Left ventricle myocardium inferior (tissue), 1 donor: ENCODE results near the gene SH3TC1. TPM values are rescaled to one million over a fixed set of nuclear protein-coding genes. Genes with fewer than 3 reads are reported as not detected.

Experiments
- DNase-seq: peaks from one replicate; pipeline ENCODE4 v3.0.0-alpha.2; 2020
- H3K27ac ChIP-seq: fragments of 200-600 bp; replicated peaks from 2 replicates; pipeline ENCODE4 v1.8.0; 2021
- H3K27me3 ChIP-seq: fragments of 200-600 bp; 2 replicates; pipeline ENCODE4 v1.8.0; 2021; ENCODE audit warnings: low read depth
- H3K36me3 ChIP-seq: fragments of 200-600 bp; 2 replicates; pipeline ENCODE4 v1.8.0; 2021
- H3K4me1 ChIP-seq: fragments of 200-600 bp; 2 replicates; pipeline ENCODE4 v1.8.0; 2021
- H3K4me3 ChIP-seq: fragments of 200-600 bp; 2 replicates; pipeline ENCODE4 v1.8.0; 2021; ENCODE audit warnings: mild to moderate bottlenecking, moderate library complexity
- H3K9me3 ChIP-seq: fragments of 200-600 bp; replicated peaks from 2 replicates; pipeline ENCODE4 v1.8.0; 2021
- intact Hi-C: fragments of 100-400 bp; cut with micrococcal nuclease; formaldehyde crosslinking; loops from one replicate; pipeline ENCODE4 v1.11.0; 2022
- total RNA-seq: library from RNA; stranded (reverse); fragmentation: NEBNext Ultra II Directional; extraction: Animal tissue kit (Norgen Biotek cat#: 25700); gene quantifications from one replicate; pipeline ENCODE4 v1.2.1, GENCODE V29; 2021
- TF ChIP-seq, protein P1 (sequence below): fragments of 200-600 bp; IDR thresholded peaks from 2 replicates; pipeline ENCODE4 v1.8.0; 2021; ENCODE audit warnings: antibody characterized with exemption, mild to moderate bottlenecking, borderline replicate concordance
- donor health status: DM: no; HTN: yes; CAD: no; lungs with severe emphysema.

The SH3TC1 gene
- total RNA-seq, 1 donor from 2014 or later, result 13.6 TPM

DNA sequence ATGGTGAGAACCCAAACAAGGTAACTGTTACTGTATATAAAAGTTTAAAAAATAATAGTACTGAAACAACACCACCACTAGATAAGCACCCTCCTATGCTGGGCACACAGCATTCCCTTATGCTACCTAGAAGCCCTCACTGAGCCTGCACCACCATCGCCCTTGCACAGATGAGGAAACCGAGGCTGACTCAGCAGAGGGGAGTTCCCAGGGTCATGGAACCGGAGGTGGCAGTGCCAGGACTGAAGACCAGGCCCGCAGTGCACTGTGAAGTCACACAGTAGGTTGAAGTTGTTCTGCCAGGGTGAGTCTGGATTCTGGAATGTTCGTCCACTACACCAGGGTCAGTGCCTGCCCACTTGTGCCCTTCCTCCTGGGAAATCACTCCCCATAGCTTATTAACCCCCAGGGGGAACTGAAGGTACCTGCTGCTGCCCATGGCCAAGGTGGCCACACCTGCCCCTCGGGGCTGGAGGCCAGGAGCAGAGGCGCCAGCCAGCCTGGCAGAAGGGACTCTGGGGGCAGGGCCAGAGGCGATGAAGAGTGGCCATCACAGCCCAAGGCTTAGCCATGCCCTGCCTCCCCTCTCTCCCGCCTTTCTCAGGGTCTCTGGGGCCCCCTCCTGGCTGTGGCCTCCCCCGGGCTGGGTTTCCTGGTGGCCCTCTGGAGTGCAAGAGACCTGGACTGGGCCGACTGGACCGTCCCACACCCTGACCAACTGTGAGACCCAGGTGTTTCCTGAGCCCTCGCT lies 25.4 kb upstream of the SH3TC1 start:
- Histone ChIP-seq H3K36me3 (no peaks in the 10 kb centered on the region), H3K9me3 (peaks cover 4% of the 10 kb centered on the region), H3K27me3 (peaks cover 7% of the 10 kb centered on the region), H3K4me3 (no peak overlapping the region), H3K27ac (no peak overlapping the region), H3K4me1 (peaks cover 9% of the 10 kb centered on the region)
- DNase-seq, result no peak
- intact Hi-C loops, result no loop called here
- TF ChIP-seq, protein P1, sequence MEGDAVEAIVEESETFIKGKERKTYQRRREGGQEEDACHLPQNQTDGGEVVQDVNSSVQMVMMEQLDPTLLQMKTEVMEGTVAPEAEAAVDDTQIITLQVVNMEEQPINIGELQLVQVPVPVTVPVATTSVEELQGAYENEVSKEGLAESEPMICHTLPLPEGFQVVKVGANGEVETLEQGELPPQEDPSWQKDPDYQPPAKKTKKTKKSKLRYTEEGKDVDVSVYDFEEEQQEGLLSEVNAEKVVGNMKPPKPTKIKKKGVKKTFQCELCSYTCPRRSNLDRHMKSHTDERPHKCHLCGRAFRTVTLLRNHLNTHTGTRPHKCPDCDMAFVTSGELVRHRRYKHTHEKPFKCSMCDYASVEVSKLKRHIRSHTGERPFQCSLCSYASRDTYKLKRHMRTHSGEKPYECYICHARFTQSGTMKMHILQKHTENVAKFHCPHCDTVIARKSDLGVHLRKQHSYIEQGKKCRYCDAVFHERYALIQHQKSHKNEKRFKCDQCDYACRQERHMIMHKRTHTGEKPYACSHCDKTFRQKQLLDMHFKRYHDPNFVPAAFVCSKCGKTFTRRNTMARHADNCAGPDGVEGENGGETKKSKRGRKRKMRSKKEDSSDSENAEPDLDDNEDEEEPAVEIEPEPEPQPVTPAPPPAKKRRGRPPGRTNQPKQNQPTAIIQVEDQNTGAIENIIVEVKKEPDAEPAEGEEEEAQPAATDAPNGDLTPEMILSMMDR, result no peak

DNA sequence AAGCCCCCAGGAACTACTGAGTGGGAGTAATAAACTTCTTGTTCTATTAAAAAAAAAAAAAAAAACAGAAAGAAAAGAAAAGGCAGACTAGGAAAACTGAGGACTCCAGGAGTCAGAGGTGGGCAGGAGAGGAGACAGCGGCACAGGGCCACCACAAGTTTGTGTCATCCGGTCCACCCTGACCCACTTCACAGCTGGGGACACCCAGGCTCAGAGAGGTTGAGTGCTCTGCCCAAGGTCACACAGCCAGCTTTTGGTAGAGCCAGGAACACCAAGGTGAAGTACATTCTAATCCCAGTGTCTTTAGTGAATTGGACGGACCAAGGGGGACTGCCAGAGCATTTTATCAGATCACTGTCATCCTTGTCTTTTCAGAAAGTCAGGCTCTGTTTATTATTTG lies 24.1 kb upstream of the SH3TC1 start:
- intact Hi-C loops, result no loop called here
- no peaks in the 10 kb centered on the region for H3K36me3 ChIP-seq
- no peak overlapping the region for H3K27ac ChIP-seq
- no peak for DNase-seq
- TF ChIP-seq, protein P1, result no peak
- no peak overlapping the region for H3K4me3 ChIP-seq
- H3K9me3 ChIP-seq, result no peaks in the 10 kb centered on the region
- H3K4me1 ChIP-seq, result peaks cover 13% of the 10 kb centered on the region
- H3K27me3 ChIP-seq, result peaks cover 7% of the 10 kb centered on the region

DNA sequence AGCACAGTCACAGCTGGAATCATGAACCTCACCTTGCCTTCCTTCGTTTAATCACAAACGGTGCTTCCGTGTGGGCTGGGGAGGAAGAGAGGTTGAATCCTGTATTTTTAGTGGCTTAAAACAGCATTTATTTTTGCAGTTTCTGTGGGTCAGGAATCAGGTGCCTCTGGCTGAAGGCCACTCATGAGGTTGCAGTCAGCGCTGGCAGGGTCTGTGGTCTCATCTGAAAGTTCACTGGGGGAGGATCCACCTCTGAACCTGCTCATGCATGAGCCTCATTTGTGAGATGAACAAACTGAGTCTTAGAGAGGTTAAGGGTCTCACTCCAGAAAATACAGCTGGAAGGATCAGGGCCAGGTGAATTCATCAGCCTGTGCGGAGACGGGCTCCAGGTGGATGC lies 23.4 kb upstream of the SH3TC1 start:
- H3K9me3 ChIP-seq, result no peaks in the 10 kb centered on the region
- DNase-seq, result no peak
- H3K4me1 ChIP-seq, result peaks cover 20% of the 10 kb centered on the region
- H3K27me3 ChIP-seq, result peaks cover 7% of the 10 kb centered on the region
- H3K27ac ChIP-seq, result no peak overlapping the region
- TF ChIP-seq, protein P1, result no peak
- intact Hi-C loops, result no loop called here
- H3K4me3 ChIP-seq, result no peak overlapping the region
- H3K36me3 ChIP-seq, result no peaks in the 10 kb centered on the region

DNA sequence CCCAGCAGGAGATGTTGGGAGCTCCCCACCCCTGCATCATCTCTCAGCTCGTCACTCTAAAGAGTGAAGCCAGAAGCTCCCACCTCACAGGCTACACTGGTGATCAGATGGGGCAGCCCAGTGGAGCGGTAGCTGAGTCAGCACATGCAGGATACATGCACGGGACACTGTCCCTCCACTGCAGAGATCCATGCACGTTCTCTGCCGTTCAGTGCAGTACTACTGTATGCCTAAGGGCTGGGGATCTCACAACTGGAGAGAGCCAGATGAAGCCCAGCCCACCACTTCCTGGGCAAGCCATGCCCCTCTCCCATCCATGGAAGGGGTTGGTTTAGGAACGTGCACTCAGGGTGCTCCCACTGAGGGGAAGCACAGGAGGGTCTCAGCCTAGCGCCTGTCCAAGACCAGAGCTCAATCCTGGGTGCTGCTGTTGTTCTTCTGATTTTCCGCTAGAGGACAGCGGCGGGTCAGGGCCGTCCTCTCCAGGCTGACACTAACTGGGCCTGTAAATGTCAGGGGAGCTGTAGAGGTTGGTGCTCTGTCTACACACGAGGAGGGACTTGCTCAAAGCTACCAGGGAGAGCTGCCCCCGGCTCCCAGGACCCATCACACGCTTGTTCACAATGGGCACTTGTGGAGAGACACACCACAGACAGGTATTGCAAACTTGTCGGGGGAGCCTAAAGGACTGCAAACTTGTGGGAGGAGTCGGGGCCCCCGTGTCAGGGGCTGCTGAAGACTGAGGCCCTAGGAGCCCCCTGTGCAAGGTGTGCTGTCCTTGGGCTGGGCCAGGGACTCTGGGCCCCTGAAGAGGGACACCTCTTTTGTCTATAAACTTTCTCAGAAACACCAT lies 22.3 kb upstream of the SH3TC1 start:
- TF ChIP-seq, protein P1, result peak; percentile 90
- Histone ChIP-seq H3K4me1 (peaks cover 31% of the 10 kb centered on the region), H3K27ac (no peak overlapping the region), H3K27me3 (peaks cover 7% of the 10 kb centered on the region), H3K9me3 (no peaks in the 10 kb centered on the region), H3K36me3 (no peaks in the 10 kb centered on the region), H3K4me3 (no peak overlapping the region)
- intact Hi-C loops, result no loop called here
- DNase-seq, result no peak

DNA sequence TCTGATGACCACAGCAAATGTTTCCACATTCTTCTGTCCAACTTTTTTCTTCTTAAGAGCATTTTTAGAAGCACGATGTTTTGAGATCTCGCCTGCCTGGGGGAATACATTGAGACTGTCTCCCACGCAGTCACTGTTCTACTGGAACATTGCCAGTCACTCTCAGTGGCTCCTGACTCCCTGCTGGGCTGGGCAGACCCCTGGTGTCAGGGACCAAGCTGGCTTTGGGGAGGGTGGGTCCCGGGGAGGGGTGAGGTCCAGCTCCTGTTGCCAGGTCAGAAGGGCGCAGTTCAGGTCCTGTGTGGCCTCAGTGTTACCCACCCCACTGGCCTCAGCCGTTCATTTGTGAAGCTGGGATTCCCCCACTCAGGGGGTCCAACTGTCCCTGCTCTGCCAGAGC lies 21.5 kb upstream of the SH3TC1 start:
- H3K27ac ChIP-seq, result no peak overlapping the region
- TF ChIP-seq, protein P1, result no peak
- H3K4me3 ChIP-seq, result no peak overlapping the region
- no peaks in the 10 kb centered on the region for H3K27me3 ChIP-seq
- H3K4me1 ChIP-seq, result peaks cover 39% of the 10 kb centered on the region
- DNase-seq, result no peak
- intact Hi-C loops, result no loop called here
- H3K36me3 ChIP-seq, result no peaks in the 10 kb centered on the region
- no peaks in the 10 kb centered on the region for H3K9me3 ChIP-seq
